Karpas-422 (cell line): ENCODE data around the gene TXNDC5. TPM values are rescaled to one million over a fixed set of nuclear protein-coding genes. Genes with fewer than 3 reads are reported as not detected.
"Not testable (repeated sequence)": the region's sequence is repeated elsewhere in the genome, so short reads cannot be mapped to it uniquely, and the experiment has no call there.

ENCODE experiments used
- DNase-seq: peaks from one replicate; pipeline ENCODE4 v3.0.0-alpha.2; 2015
- H2AFZ ChIP-seq: fragments of 200-600 bp; sonication (generic); 2 replicates; pipeline ENCODE4 v1.6.1; 2014; ENCODE audit warnings: antibody characterized with exemption, low read length, mixed read lengths
- H3K27ac ChIP-seq: fragments of 200-600 bp; sonication (generic); 2 replicates; pipeline ENCODE4 v1.5.1; 2014; ENCODE audit warnings: mild to moderate bottlenecking, low read length, moderate library complexity
- H3K27me3 ChIP-seq: fragments of 200-600 bp; sonication (generic); 2 replicates; pipeline ENCODE4 v1.6.1; 2014; ENCODE audit warnings: low read length, mixed read lengths
- H3K36me3 ChIP-seq: fragments of 200-600 bp; sonication (generic); 2 replicates; pipeline ENCODE4 v1.6.1; 2014; ENCODE audit warnings: low read length, mixed read lengths; ENCODE audit not compliant: insufficient read depth
- H3K4me1 ChIP-seq: fragments of 200-600 bp; sonication (generic); 2 replicates; pipeline ENCODE4 v1.6.1; 2014; ENCODE audit warnings: mild to moderate bottlenecking, low read length, mixed read lengths
- H3K4me2 ChIP-seq: fragments of 200-600 bp; sonication (generic); 2 replicates; pipeline ENCODE4 v1.6.1; 2014; ENCODE audit warnings: low read length, low read depth, mild to moderate bottlenecking; ENCODE audit not compliant: poor library complexity, severe bottlenecking
- H3K4me3 ChIP-seq: fragments of 200-600 bp; sonication (generic); 2 replicates; pipeline ENCODE4 v1.5.1; 2014; ENCODE audit warnings: mild to moderate bottlenecking, antibody characterized with exemption, low read length, mixed read lengths
- H3K79me2 ChIP-seq: fragments of 200-600 bp; sonication (generic); 2 replicates; pipeline ENCODE4 v1.6.1; 2014; ENCODE audit warnings: mild to moderate bottlenecking, low read length, mixed read lengths
- H3K9ac ChIP-seq: fragments of 200-600 bp; sonication (generic); 2 replicates; pipeline ENCODE4 v1.6.0; 2014; ENCODE audit warnings: low read length
- H3K9me2 ChIP-seq: fragments of 200-600 bp; sonication (generic), shearing (Covaris generic); replicated peaks from 2 replicates; pipeline ENCODE4 v1.6.0; 2014; ENCODE audit warnings: mild to moderate bottlenecking, low read length, moderate library complexity; ENCODE audit not compliant: insufficient read depth
- H3K9me3 ChIP-seq: fragments of 300-700, 200-600 bp; sonication (generic); 2 replicates; pipeline ENCODE4 v1.6.1; 2014; ENCODE audit warnings: low read length, mixed read lengths
- H4K20me1 ChIP-seq: fragments of 200-600 bp; sonication (generic); 2 replicates; pipeline ENCODE4 v1.6.1; 2014; ENCODE audit warnings: mild to moderate bottlenecking, antibody characterized with exemption, low read length, low read depth; ENCODE audit not compliant: insufficient read depth
- total RNA-seq: library from RNA; depleted of rRNA; stranded (reverse); fragments of >200 nt; shearing (Covaris generic); gene quantifications from 2 replicates; pipeline ENCODE4 v1.2.3, GENCODE V29; 2014; ENCODE audit warnings: low replicate concordance

TXNDC5 gene
- total RNA-seq, 1 experiment from 2014 or later, result 80.4 TPM

GRCh38 chr6:7898193-7898586, 12.4 kb downstream of the TXNDC5 start:
- H3K27ac ChIP-seq, DNase-seq, H3K9me2 ChIP-seq, H3K9ac ChIP-seq, H4K20me1 ChIP-seq, H3K4me2 ChIP-seq, H2AFZ ChIP-seq, H3K27me3 ChIP-seq, H3K9me3 ChIP-seq, H3K4me3 ChIP-seq: not testable (repeated sequence)
- H3K4me1 ChIP-seq, result peaks cover 21% of the 10 kb centered on the region
- peaks cover 26% of the 10 kb centered on the region for H3K79me2 ChIP-seq
- peaks cover 62% of the 10 kb centered on the region for H3K36me3 ChIP-seq

- Histone ChIP-seq H3K27ac (no peak overlapping the region), H3K9me3 (no peaks in the 10 kb centered on the region), H3K4me3 (no peak overlapping the region), H3K36me3 (peaks cover 57% of the 10 kb centered on the region), H3K79me2 (peaks cover 22% of the 10 kb centered on the region), H3K9ac (no peak overlapping the region), H3K4me2 (no peak overlapping the region), H3K27me3 (no peaks in the 10 kb centered on the region), H2AFZ (no peak overlapping the region), H4K20me1 (0 out of 2 replicates have a peak, but pooled peaks cover 5% of the 10 kb centered on the region), H3K9me2 (no peaks in the 10 kb centered on the region), H3K4me1 (peaks cover 21% of the 10 kb centered on the region)
- DNase-seq, result no peak
These were observed 13.0 kb downstream of the TXNDC5 start for GRCh38 chr6:7897461-7898192.

DNA sequence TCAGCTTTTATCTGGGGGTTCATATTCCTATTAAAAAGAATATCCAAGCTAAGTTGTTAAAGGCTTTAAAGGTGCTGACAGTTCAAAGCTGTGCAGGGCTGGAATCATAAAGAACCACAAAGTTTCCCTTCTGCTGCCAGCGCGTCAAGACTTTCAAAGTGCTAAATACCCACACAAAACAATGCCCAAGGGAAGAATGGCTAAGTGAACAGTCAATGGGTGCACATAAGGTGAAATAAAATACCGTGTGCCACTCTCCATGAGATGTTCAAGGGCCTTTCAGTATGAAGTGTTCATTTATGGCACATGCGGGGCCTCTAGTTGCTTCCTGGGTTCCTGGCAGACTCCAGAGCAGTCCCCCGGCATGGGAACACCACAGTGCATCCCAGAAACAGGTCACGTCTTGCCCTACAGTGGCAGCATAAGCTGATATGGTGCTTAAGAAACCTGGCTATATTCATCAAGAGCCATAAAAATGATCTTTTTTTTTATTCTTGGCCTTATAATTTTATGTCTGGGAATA, 14.1 kb downstream of the TXNDC5 start:
- H3K9me3 ChIP-seq, result no peaks in the 10 kb centered on the region
- no peaks in the 10 kb centered on the region for H3K9me2 ChIP-seq
- no peak overlapping the region for H3K4me3 ChIP-seq
- no peak overlapping the region for H3K4me2 ChIP-seq
- H3K27ac ChIP-seq, result no peak overlapping the region
- 0 out of 2 replicates have a peak, but pooled peaks cover 5% of the 10 kb centered on the region for H4K20me1 ChIP-seq
- peaks cover 16% of the 10 kb centered on the region for H3K4me1 ChIP-seq
- no peak overlapping the region for H2AFZ ChIP-seq
- H3K27me3 ChIP-seq, result no peaks in the 10 kb centered on the region
- H3K79me2 ChIP-seq, result peaks cover 14% of the 10 kb centered on the region
- no peak overlapping the region for H3K9ac ChIP-seq
- DNase-seq, result no peak
- peaks cover 53% of the 10 kb centered on the region for H3K36me3 ChIP-seq

GRCh38 chr6:7895125-7895423, 15.5 kb downstream of the TXNDC5 start:
- H2AFZ ChIP-seq, result no peak overlapping the region
- no peak overlapping the region for H3K9ac ChIP-seq
- peaks cover 52% of the 10 kb centered on the region for H3K36me3 ChIP-seq
- H3K27ac ChIP-seq, result no peak overlapping the region
- H3K79me2 ChIP-seq, result peaks cover 3% of the 10 kb centered on the region; the same call in 1 of the 2 replicates
- peaks cover 4% of the 10 kb centered on the region for H3K4me1 ChIP-seq
- no peaks in the 10 kb centered on the region for H3K27me3 ChIP-seq
- H3K9me3 ChIP-seq, result no peaks in the 10 kb centered on the region
- no peak overlapping the region for H3K4me2 ChIP-seq
- H3K9me2 ChIP-seq, result no peaks in the 10 kb centered on the region
- no peaks in the 10 kb centered on the region for H4K20me1 ChIP-seq
- DNase-seq, result no peak
- no peak overlapping the region for H3K4me3 ChIP-seq

DNA sequence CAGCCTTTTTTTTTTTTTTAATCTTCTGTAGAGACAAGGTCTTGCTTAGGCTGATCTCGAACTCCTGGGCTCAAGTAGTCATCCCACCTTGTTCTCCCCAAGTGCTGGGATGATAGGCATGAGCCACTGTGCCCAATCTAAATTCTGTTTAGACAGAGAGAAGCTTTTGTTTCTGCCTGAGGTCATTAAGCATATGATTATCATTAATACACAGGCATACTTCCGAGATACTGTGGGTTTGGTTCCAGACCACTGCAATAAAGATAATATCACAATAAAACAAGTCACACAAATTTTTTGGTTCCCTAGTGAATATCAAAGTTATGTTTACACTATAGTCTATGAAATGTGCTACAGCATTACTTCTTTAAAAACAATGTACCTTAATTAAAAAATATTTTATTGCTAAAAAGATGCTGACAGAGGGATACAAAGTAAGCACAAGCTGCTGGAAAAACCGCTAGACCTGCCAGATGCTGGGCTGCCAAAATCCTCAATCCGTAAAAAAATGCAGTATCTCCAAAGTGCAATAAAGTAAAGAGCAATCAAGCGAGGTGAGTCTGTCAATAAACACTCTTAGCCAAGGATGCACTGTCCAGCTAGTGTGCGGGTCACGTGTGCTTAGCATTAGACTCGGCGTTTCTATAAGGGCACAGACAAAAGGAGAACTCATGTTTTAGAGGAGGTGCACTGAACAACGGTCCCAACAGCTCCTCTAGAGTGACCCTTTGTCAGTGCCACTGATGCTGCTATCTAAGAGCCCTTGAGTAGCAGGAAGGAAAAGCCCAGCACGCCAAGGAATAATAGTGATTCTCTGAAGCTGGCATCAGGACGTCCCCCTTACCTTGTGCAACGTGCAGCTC, 16.1 kb downstream of the TXNDC5 start:
- Histone ChIP-seq H3K9me3 (no peaks in the 10 kb centered on the region), H3K79me2 (0 out of 2 replicates have a peak, but pooled peaks cover 2% of the 10 kb centered on the region), H3K4me1 (peaks cover 4% of the 10 kb centered on the region), H3K9me2 (no peaks in the 10 kb centered on the region), H2AFZ (no peak overlapping the region), H4K20me1 (no peaks in the 10 kb centered on the region), H3K36me3 (peaks cover 53% of the 10 kb centered on the region), H3K4me3 (no peak overlapping the region), H3K27me3 (no peaks in the 10 kb centered on the region), H3K9ac (no peak overlapping the region), H3K27ac (no peak overlapping the region), H3K4me2 (no peak overlapping the region)
- DNase-seq, result no peak

DNA sequence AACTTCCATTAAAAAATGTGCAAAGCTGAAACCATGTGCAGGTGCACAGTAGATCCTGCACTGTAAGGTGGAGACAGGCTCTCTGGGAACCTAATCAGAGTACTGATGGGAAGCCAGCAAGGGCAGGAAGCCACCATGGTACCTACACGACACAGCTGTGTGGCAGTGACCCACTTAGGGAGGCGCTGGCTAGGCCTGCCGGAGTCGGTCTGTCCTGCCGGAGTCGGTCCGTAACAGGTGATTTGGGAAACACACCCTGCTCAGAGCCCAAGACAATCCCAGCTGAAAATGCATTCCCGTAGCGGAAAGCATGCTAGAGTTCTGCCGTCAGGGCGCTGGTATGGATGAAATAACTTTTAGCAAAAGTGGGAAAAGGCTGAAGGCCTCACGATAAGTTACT, 17.2 kb downstream of the TXNDC5 start:
- DNase-seq, result no peak
- no peak overlapping the region for H3K4me3 ChIP-seq
- H3K79me2 ChIP-seq, result 0 out of 2 replicates have a peak, but pooled peaks cover 2% of the 10 kb centered on the region
- peaks cover 2% of the 10 kb centered on the region for H3K4me1 ChIP-seq
- no peak overlapping the region for H3K4me2 ChIP-seq
- no peak overlapping the region for H2AFZ ChIP-seq
- peaks cover 58% of the 10 kb centered on the region for H3K36me3 ChIP-seq
- no peaks in the 10 kb centered on the region for H4K20me1 ChIP-seq
- H3K9me2 ChIP-seq, result no peaks in the 10 kb centered on the region
- H3K27me3 ChIP-seq, result no peaks in the 10 kb centered on the region
- H3K9ac ChIP-seq, result no peak overlapping the region
- no peaks in the 10 kb centered on the region for H3K9me3 ChIP-seq
- H3K27ac ChIP-seq, result no peak overlapping the region

- H3K4me2 ChIP-seq, H3K79me2 ChIP-seq, H3K4me1 ChIP-seq, H3K9ac ChIP-seq, H3K4me3 ChIP-seq, H3K9me3 ChIP-seq, H4K20me1 ChIP-seq, H2AFZ ChIP-seq, H3K27me3 ChIP-seq, H3K9me2 ChIP-seq, DNase-seq, H3K27ac ChIP-seq: not testable (repeated sequence)
- H3K36me3 ChIP-seq, result peaks cover 60% of the 10 kb centered on the region
These were observed 18.2 kb downstream of the TXNDC5 start for GRCh38 chr6:7892367-7892766.
